H1 (cell line): ENCODE data around the gene DCLK1. TPM values are rescaled to one million over a fixed set of nuclear protein-coding genes. Genes with fewer than 3 reads are reported as not detected.

Experiments used
- HDAC2 ChIP-seq, 2 experiments: fragments of 300-600 bp in 1 of 2; sonication (generic) in 1 of 2; IDR thresholded peaks; 2 replicates each; pipeline ENCODE4 v1.6.1; 2011 to 2012; ENCODE audit warnings: low read depth in 2 of 2, low read length in 2 of 2, mild to moderate bottlenecking in 2 of 2, moderate library complexity in 2 of 2, borderline replicate concordance in 1 of 2, inconsistent platforms in 1 of 2
- KDM4A ChIP-seq: IDR thresholded peaks from one replicate; pipeline ENCODE4 v1.7.1; 2012; ENCODE audit warnings: low read depth, mild to moderate bottlenecking, moderate library complexity, low read length, inconsistent platforms; ENCODE audit not compliant: severe bottlenecking
- SUZ12 ChIP-seq: fragments of 200-600 bp; sonication (generic); IDR thresholded peaks from 2 replicates; pipeline ENCODE4 v1.6.1; 2012; ENCODE audit warnings: mild to moderate bottlenecking, inconsistent platforms, low read length, moderate library complexity, mixed read lengths
- ZNF274 ChIP-seq: IDR thresholded peaks from 2 replicates; pipeline ENCODE4 v1.7.0; 2012; ENCODE audit warnings: low read length, borderline replicate concordance; ENCODE audit errors: extremely low read depth
- polyA plus RNA-seq, 7 experiments: library from polyadenylated mRNA; depleted of rRNA in 3 of 7; stranded (reverse) in 5 of 7; unstranded in 2 of 7; fragments of >200 nt in 5 of 7; fragments of 200-250 nt in 2 of 7; gene quantifications; 1 replicate in 5 of 7; 2 replicates in 1 of 7; 4 replicates in 1 of 7; pipeline versions ENCODE4 v1.2.1 to v1.2.3, GENCODE V29; 2011 to 2013; ENCODE audit warnings: missing spikeins in 2 of 7, mixed read lengths in 2 of 7
- total RNA-seq: library from RNA; stranded (reverse); fragmentation: NEBNext Ultra II Directional; extraction: Animal tissue kit (Norgen Biotek cat#: 25700); gene quantifications from 2 replicates; pipeline ENCODE4 v1.2.1, GENCODE V29; 2021

DCLK1 gene
- total and polyA plus RNA-seq, 2 of the 8 experiments (the other 6 are each of a cell fraction or from before 2014, with no cell fraction given): 22.8 to 41.0 TPM

DNA sequence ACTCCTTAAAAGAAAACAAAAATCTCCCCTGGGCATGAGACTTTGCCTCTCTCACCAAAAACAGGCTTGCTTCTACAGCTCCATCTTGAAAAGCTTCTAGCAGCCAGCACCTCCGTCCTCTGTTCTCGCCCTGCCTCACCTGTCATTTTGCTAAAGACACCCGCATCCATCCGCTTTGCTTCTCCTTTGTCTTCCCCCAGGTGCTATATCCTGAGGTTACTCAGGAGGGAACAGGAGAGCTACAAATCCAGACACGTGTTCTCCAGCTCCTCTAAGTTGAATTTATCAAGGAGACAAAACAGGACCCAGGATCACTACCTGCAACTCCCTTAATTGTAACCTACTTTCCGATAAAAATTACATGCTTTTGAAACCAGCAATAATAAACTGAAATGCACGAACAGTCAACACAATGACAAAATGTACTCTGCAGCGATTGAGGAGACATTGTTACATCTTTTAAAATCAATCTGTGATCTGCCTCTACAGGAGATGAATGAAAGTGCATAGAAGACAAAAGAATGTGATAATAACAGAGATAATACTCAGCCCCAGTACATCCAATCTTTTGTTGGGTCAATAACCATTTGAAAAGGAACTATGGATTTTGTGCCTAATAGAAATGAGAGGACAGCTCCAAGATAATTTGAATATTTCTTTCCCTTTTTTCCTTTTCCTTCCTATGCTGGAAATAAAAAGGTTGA, 221.2 kb downstream of the DCLK1 start (continued):
- no peak for TF ChIP-seq HDAC2 (IDR thresholded peaks at IDR 0.05; ENCODE audit: borderline replicate concordance in 1 of 2, low read depth in 2 of 2, low read length in 2 of 2)
- no peak for TF ChIP-seq KDM4A
- TF ChIP-seq SUZ12: no peak
- TF ChIP-seq ZNF274: no peak
